GM20000 (cell line): Measurements from ENCODE around the gene SLC5A2.
"Not testable (repeated sequence)": the region's sequence is repeated elsewhere in the genome, so short reads cannot be mapped to it uniquely, and the experiment has no call there.

Experiments
- DNase-seq: peaks from one replicate; pipeline ENCODE4 v3.0.0; 2012; ENCODE audit warnings: low spot score
- CTCF ChIP-seq: IDR thresholded peaks from 2 replicates; pipeline ENCODE4 v1.5.1; 2012; ENCODE audit warnings: mild to moderate bottlenecking, control low read depth; ENCODE audit errors: extremely low read depth, missing control alignments

SLC5A2 gene

GRCh38 chr16:31498493-31498892 lies 15.6 kb downstream of the SLC5A2 start:
- DNase-seq: no peak
- no peak for TF ChIP-seq CTCF

- TF ChIP-seq CTCF: no peak
- DNase-seq: no peak
Observed at GRCh38 chr16:31499928-31500327, 17.0 kb downstream of the SLC5A2 start.

- no peak for TF ChIP-seq CTCF
Observed at GRCh38 chr16:31501226-31501965, 18.5 kb downstream of the SLC5A2 start.

GRCh38 chr16:31501966-31502348 lies 19.0 kb downstream of the SLC5A2 start:
- no peak for DNase-seq
- no peak for TF ChIP-seq CTCF

More at GRCh38 chr16:31501226-31501965, 18.5 kb downstream of the SLC5A2 start:
- DNase-seq: no peak

GRCh38 chr16:31502981-31503380 lies 20.1 kb downstream of the SLC5A2 start:
- no peak for DNase-seq
- TF ChIP-seq CTCF: no peak

GRCh38 chr16:31503555-31503954 lies 20.6 kb downstream of the SLC5A2 start:
- not testable (repeated sequence) for DNase-seq

- DNase-seq: no peak
- TF ChIP-seq CTCF: no peak
Observed at GRCh38 chr16:31504159-31504558, 21.2 kb downstream of the SLC5A2 start.

- no peak for TF ChIP-seq CTCF
- no peak for DNase-seq
Observed at GRCh38 chr16:31505483-31505882, 22.6 kb downstream of the SLC5A2 start.
